HG02798 (cell line): ENCODE results near the gene SLC25A20.
A peak's percentile ranks its signal among the peaks of the same experiment; 100 is the strongest.
"Not testable (repeated sequence)": the region's sequence is repeated elsewhere in the genome, so short reads cannot be mapped to it uniquely, and the experiment has no call there.

ENCODE experiments used
- ATAC-seq: cut with Tn5 transposase; IDR thresholded peaks from one replicate; pipeline ENCODE4 v1.9.1; 2021; ENCODE audit warnings: mild to moderate bottlenecking; ENCODE audit not compliant: unreplicated experiment, poor library complexity

Gene SLC25A20

GRCh38 chr3:48907026-48907425, 8.3 kb upstream of the SLC25A20 start:
- not testable (repeated sequence) for ATAC-seq

DNA sequence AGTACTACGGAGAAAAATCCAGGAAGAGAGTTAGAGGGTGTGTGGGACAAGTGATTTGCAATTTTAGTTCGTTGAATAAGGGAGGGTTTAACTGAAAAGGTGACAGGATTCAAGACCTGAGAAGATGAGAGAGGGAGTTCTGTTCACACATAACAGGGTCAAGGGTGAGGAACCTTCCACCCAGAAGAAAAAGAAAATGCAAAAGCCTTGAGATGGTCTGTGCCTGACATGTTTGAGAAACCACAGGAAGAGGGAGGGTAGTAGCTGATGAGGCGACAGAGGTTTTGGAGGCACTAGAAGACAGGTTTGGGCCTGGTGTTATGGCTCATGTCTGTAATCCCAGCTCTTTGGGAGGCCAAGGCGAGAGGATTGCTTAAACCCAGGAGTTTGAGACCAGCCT, 591 bp upstream of the SLC25A20 start:
- ATAC-seq: no peak

GRCh38 chr3:48897460-48898376, 964 bp downstream of the SLC25A20 start:
- ATAC-seq: peak; percentile 2

DNA sequence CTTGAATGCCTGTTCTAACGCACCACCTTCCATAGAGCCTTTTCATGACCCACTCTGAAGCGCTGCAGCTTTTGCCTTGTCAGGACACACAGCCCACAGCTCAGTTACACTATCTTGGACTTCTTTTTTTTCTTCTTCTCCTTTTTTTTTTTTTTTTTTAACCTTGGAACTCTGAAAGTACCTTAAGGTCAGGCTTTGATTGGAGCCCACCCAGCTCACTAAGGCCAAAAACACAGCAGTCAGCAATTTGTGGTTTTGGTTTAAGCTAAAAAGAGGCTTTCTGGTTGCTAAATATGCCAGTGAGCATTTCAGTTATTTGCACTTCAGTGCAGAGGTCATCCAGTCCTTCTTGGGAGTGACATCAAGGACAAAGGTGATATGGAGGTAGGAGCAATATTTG, 1.7 kb downstream of the SLC25A20 start:
- ATAC-seq: no peak

GRCh38 chr3:48894516-48894915, 4.2 kb downstream of the SLC25A20 start:
- ATAC-seq: no peak

- no peak for ATAC-seq
Measured at GRCh38 chr3:48891606-48892005, 7.1 kb downstream of the SLC25A20 start.

GRCh38 chr3:48885753-48886152, 12.9 kb downstream of the SLC25A20 start:
- ATAC-seq: no peak

GRCh38 chr3:48881652-48882114, 17.0 kb downstream of the SLC25A20 start:
- ATAC-seq: no peak

DNA sequence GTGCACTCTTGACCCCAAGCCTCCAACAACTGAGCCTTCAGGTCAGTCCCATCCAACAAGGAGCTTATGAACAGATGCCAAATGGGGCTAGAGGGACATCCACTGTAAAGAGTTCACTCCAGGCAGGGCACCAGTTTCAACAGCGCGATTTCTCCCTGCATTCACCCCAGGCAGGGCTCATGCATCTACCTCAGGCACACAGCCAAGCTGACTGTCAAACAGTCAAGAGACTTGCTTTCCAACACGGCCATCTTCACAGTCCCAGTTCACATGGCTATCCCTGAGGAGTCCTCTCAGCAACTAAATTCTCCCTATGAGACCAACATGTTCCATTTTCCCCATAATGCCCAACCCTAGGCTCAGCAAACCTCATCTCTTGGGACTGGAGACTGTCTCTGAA, 17.7 kb downstream of the SLC25A20 start:
- no peak for ATAC-seq

- no peak for ATAC-seq
Measured at GRCh38 chr3:48879994-48880377, 18.7 kb downstream of the SLC25A20 start.

DNA sequence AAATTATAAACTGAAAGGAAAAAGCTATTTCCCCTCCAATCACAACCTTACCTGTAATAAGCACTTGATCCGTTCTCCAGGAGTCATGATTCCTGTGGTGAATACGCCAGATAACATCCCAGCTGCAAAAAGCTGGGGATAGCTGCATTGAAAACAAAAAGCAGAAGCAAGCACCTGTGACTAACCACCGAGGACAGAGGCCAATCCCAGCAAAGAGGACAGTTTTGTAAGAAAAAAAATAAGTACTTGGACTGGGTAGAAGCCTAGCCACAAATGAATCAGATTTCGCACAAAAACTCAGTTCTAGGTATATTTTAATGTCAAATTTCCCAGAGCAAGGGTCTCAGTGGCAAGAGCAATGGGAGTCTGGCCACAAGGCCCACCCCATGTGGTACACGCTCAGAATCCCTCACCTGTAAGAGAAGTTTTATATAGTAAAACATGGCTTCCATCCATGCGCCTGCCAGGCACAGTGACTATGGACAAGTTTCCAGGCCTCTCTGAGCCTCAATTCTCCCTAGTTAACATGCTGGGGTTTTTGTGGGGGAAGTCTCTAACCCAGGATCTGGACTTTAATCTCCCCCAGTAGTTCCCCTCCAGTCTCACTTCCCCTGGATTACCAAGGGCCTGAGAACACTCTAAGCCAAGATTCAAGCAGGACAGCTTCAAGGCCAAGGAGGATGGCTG, 19.2 kb downstream of the SLC25A20 start:
- no peak for ATAC-seq

GRCh38 chr3:48877671-48878070, 21.0 kb downstream of the SLC25A20 start:
- ATAC-seq: no peak

DNA sequence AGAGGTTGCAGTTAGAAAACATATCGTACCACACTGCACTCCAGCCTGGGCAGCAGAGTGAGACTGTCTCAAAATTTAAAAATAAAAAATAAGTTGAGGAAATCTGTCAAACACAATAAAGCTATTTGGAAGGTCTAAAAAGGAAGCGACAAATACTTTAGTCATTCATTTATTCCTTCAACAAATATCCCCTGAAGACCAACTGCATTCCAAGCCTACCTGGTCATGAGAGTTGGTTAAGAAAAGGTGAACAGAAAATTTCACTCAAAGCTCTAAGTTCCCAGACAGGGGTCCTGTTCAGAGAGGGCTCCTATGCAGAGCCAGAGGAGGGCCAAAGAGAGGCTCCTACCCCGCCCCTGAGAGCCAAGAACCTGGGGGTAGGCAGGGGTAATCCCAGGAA, 35.6 kb downstream of the SLC25A20 start:
- no peak for ATAC-seq

- ATAC-seq: no peak
Measured at GRCh38 chr3:48859206-48859605, 39.5 kb downstream of the SLC25A20 start.

GRCh38 chr3:48858709-48859108, 40.0 kb downstream of the SLC25A20 start:
- ATAC-seq: no peak

GRCh38 chr3:48857641-48858040, 41.0 kb downstream of the SLC25A20 start:
- no peak for ATAC-seq

GRCh38 chr3:48856469-48856868, 42.2 kb downstream of the SLC25A20 start:
- ATAC-seq: no peak

DNA sequence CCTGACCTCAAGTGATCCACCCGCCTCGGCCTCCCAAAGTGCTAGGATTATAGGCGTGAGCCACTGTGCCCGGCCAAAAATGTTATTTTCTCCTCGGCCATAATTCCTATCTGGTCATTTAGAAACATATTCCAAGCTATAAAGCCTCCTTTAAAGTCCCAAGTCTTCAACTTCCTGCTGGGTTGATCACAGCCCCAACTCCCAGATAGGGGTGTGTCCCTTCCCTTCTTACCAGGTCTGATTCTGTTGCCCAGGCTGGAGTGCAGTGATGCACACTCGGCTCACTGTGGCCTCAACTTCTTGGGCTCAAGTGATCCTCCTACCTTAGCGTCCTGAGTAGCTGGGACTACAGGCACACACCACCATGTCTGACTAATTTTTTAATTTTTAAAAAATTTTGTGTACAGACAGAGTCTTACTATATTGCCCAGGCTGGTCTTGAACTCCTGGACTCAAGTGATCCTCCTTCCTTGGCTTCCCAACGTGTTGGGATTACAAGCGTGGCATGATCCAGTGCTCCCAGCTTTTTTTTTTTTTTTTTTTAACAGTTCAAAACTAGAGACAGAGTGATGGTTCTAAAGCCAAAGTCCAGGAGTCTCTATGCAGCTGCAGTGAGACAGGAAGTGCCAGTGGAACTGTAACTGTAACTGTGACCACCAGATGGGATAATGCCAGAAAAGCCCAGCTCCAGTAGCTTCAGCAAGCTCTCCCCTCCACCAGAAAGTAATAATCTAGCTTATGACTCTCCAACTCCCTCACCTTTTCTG, 42.8 kb downstream of the SLC25A20 start:
- no peak for ATAC-seq

DNA sequence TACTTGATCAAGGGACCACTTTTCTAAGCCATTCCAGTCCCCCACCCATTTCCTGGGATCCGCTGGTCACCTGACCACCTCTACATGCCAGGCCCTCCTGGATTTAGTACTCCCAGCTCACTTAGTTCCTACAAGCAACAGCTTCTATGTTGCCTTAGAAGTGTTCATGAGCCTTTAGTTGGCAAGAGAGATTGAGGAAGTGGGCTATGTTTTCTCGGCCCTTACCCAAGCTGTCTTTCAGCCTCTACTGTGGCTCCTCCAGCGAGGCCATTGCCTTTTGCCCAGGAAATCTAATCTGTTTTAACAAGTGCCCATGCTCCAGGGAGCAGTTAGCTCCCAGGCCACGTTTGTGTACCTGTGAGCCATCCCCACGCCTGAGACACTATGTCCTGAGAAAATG, 46.5 kb downstream of the SLC25A20 start:
- no peak for ATAC-seq

DNA sequence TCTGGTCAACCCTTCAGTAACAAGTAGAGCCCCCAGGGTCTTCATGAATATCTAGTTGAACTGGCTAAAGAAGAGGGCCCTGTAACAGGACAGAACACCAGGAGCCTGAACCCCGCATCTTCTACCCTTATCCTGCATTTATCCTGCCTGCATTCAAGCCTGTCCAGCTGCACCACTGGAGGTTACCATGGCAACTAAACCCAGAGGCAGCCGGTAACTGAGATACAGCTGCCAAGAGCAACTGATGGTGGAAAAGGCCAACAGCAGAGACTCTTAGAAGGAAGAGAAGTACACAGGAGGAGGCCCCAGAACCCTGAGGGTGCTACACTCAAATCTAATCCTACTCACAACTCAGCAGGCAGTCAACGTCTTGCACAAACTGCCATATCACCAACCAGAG, 47.3 kb downstream of the SLC25A20 start:
- no peak for ATAC-seq
